B cell (primary cell): ENCODE results near the gene POM121L2. TPM values are rescaled to one million over a fixed set of nuclear protein-coding genes. Genes with fewer than 3 reads are reported as not detected.

Experiments
- ATAC-seq: fragments of 200-7000 bp; cut with Tn5 transposase; one replicate; pipeline ENCODE4 v1.10.0; 2021; ENCODE audit warnings: low read depth, mild to moderate bottlenecking, moderate number of reproducible peaks, moderate library complexity
- CTCF ChIA-PET: fragments of 350-600 bp; sonication (Branson Sonifier 250); formaldehyde crosslinking; loops from one replicate; lab custom pipeline; 2021; ENCODE audit warnings: antibody characterized with exemption, inconsistent platforms; lab: Charles Lee
- POLR2A ChIA-PET: fragments of 350-600 bp; sonication (Branson Sonifier 250); formaldehyde crosslinking; loops from one replicate; lab custom pipeline; 2021; ENCODE audit warnings: antibody characterized with exemption; lab: Charles Lee
- DNase-seq: peaks from one replicate; pipeline ENCODE4 v3.0.0; 2013
- H2AFZ ChIP-seq: 2 replicates; pipeline ENCODE4 v1.6.1; 2012; ENCODE audit warnings: mild to moderate bottlenecking, low read depth, low read length; ENCODE audit not compliant: insufficient read depth, poor library complexity, severe bottlenecking
- H3K27ac ChIP-seq, 2 donors: 1 replicate in 1 of 2; 2 replicates in 1 of 2; pipeline ENCODE4 v1.5.1; 2012 to 2013; ENCODE audit warnings: low read length in 2 of 2, mild to moderate bottlenecking in 2 of 2, moderate library complexity in 1 of 2
- H3K27me3 ChIP-seq, 4 experiments: fragments of 200-600 bp in 1 of 4; sonication (generic) in 1 of 4; replicated peaks in 1 of 4; 1 replicate in 2 of 4; 2 replicates in 2 of 4; pipeline versions ENCODE4 v1.6.1 to v1.7.0; 2013 to 2016; ENCODE audit warnings: low read length in 3 of 4, mild to moderate bottlenecking in 2 of 4, mixed read lengths in 1 of 4, moderate library complexity in 1 of 4; ENCODE audit not compliant: insufficient read depth in 4 of 4, control insufficient read depth in 3 of 4; ENCODE audit errors: control extremely low read depth in 1 of 4
- H3K36me3 ChIP-seq, 2 experiments: replicated peaks in 1 of 2; 1 replicate in 1 of 2; 2 replicates in 1 of 2; pipeline versions ENCODE4 v1.6.1 to v1.7.1; 2013; ENCODE audit warnings: low read length in 1 of 2; ENCODE audit not compliant: insufficient read depth in 2 of 2, control insufficient read depth in 1 of 2; ENCODE audit errors: control extremely low read depth in 1 of 2, extremely low read depth in 1 of 2
- H3K4me1 ChIP-seq, 2 donors: fragments of 200-600 bp in 1 of 2; sonication (generic) in 1 of 2; 1 replicate in 1 of 2; 2 replicates in 1 of 2; pipeline versions ENCODE4 v1.5.1 to v1.6.1; 2013 to 2017; ENCODE audit warnings: low read length in 2 of 2; ENCODE audit not compliant: control insufficient read depth in 2 of 2, insufficient read depth in 2 of 2
- H3K4me2 ChIP-seq: replicated peaks from 2 replicates; pipeline ENCODE3; 2012; ENCODE audit warnings: mild to moderate bottlenecking, low read depth, low read length; ENCODE audit not compliant: poor library complexity, severe bottlenecking
- H3K4me3 ChIP-seq, 5 experiments: fragments of 200-600 bp in 1 of 5; sonication (generic) in 1 of 5; 1 replicate in 3 of 5; 2 replicates in 2 of 5; pipeline versions ENCODE4 v1.5.1 to v1.7.0; 2011 to 2016; ENCODE audit warnings: low read length in 4 of 5, mild to moderate bottlenecking in 4 of 5, low read depth in 2 of 5, control low read depth in 1 of 5, moderate library complexity in 1 of 5; ENCODE audit not compliant: insufficient read depth in 1 of 5; ENCODE audit errors: control extremely low read depth in 1 of 5, extremely low read depth in 1 of 5
- H3K79me2 ChIP-seq: fragments of 200-600 bp; sonication (generic); one replicate; pipeline ENCODE4 v1.6.0; 2016; ENCODE audit warnings: low read length; ENCODE audit not compliant: control insufficient read depth, insufficient read depth
- H3K9ac ChIP-seq: fragments of 200-600 bp; sonication (generic); 2 replicates; pipeline ENCODE4 v1.6.1; 2017; ENCODE audit warnings: mild to moderate bottlenecking, low read length, moderate library complexity
- H3K9me3 ChIP-seq, 3 donors: one replicate each; pipeline versions ENCODE4 v1.6.1 to v1.7.1; 2013; ENCODE audit warnings: low read length in 2 of 3; ENCODE audit not compliant: control insufficient read depth in 2 of 3, insufficient read depth in 1 of 3; ENCODE audit errors: control extremely low read depth in 1 of 3
- H4K20me1 ChIP-seq: 2 replicates; pipeline ENCODE4 v1.6.0; 2012; ENCODE audit warnings: mild to moderate bottlenecking, low read length; ENCODE audit not compliant: insufficient read depth, control insufficient read depth, poor library complexity, severe bottlenecking
- H3K27ac Mint-ChIP-seq: one replicate; pipeline ENCODE4 v1.8.0; 2021; ENCODE audit warnings: mixed read lengths
- H3K27me3 Mint-ChIP-seq: one replicate; pipeline ENCODE4 v1.8.0; 2021; ENCODE audit warnings: mixed read lengths
- H3K4me1 Mint-ChIP-seq: one replicate; pipeline ENCODE4 v1.8.0; 2021; ENCODE audit warnings: mixed read lengths
- H3K4me3 Mint-ChIP-seq: one replicate; pipeline ENCODE4 v1.8.0; 2021; ENCODE audit warnings: mixed read lengths
- H3K9me3 Mint-ChIP-seq: one replicate; pipeline ENCODE4 v1.8.0; 2022; ENCODE audit warnings: mixed read lengths; ENCODE audit not compliant: insufficient read depth
- EZH2 ChIP-seq: IDR thresholded peaks from 2 replicates; pipeline ENCODE4 v1.6.1; 2012; ENCODE audit warnings: borderline replicate concordance, low read depth, mild to moderate bottlenecking, moderate library complexity, low read length; ENCODE audit not compliant: insufficient read depth, poor library complexity, severe bottlenecking
- WGBS: methylation state at CpG from one replicate; pipeline ENCODE4 v1.1.5; 2013; ENCODE audit warnings: missing lambda C conversion rate; ENCODE audit not compliant: insufficient coverage; 5-methylcytosine and 5-hydroxymethylcytosine counted together
- intact Hi-C: fragments of 100-400 bp; cut with micrococcal nuclease; formaldehyde crosslinking; loops from one replicate; pipeline ENCODE4 v1.10.0; 2022
- polyA plus RNA-seq: library from polyadenylated mRNA; depleted of rRNA; stranded (reverse); fragments of >200 nt; gene quantifications from 2 replicates; pipeline ENCODE4 v1.2.3, GENCODE V29; 2012
- total RNA-seq, 2 donors: library from RNA; stranded (reverse); fragments of 120-200 nt in 1 of 2; gene quantifications; 1 replicate in 1 of 2; 2 replicates in 1 of 2; pipeline versions ENCODE4 v1.2.3 to v1.2.4, GENCODE V29; 2013 to 2022
- TF ChIP-seq, protein P1 (sequence below): fragments of 200-600 bp; IDR thresholded peaks from one replicate; pipeline ENCODE4 v1.8.0; 2022; ENCODE audit warnings: antibody characterized with exemption, mild to moderate bottlenecking

The POM121L2 gene
- total and polyA plus RNA-seq, 2 donors (not counting 1 experiment from before 2014, with no cell fraction given): not detected

GRCh38 chr6:27275025-27275956 lies 36.8 kb downstream of the POM121L2 start:
- no peak overlapping the region for H3K4me3 ChIP-seq
- no peak overlapping the region for H3K9ac ChIP-seq
- Mint-ChIP-seq H3K27me3 (peaks cover 65% of the 10 kb centered on the region), H3K9me3 (peaks cover 6% of the 10 kb centered on the region), H3K27ac (no peak overlapping the region), H3K4me1 (no peaks in the 10 kb centered on the region), H3K4me3 (no peak overlapping the region)
- TF ChIP-seq EZH2: no peak
- TF ChIP-seq, protein P1, sequence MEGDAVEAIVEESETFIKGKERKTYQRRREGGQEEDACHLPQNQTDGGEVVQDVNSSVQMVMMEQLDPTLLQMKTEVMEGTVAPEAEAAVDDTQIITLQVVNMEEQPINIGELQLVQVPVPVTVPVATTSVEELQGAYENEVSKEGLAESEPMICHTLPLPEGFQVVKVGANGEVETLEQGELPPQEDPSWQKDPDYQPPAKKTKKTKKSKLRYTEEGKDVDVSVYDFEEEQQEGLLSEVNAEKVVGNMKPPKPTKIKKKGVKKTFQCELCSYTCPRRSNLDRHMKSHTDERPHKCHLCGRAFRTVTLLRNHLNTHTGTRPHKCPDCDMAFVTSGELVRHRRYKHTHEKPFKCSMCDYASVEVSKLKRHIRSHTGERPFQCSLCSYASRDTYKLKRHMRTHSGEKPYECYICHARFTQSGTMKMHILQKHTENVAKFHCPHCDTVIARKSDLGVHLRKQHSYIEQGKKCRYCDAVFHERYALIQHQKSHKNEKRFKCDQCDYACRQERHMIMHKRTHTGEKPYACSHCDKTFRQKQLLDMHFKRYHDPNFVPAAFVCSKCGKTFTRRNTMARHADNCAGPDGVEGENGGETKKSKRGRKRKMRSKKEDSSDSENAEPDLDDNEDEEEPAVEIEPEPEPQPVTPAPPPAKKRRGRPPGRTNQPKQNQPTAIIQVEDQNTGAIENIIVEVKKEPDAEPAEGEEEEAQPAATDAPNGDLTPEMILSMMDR: no peak
- peaks cover 0 to 41% (median 8%) of the 10 kb centered on the region in 3 donors for H3K9me3 ChIP-seq
- no peak overlapping the region for H3K4me2 ChIP-seq
- ATAC-seq (no peak), DNase-seq (no peak)
- peaks cover 0 to 72% (median 54%) of the 10 kb centered on the region in 4 experiments for H3K27me3 ChIP-seq
- no peak overlapping the region for H2AFZ ChIP-seq
- 27% methylated on average over 27 of the region's 36 CpGs for WGBS
- H3K27ac ChIP-seq: no peak overlapping the region
- POLR2A ChIA-PET: no interaction called here
- H3K36me3 ChIP-seq: no peaks in the 10 kb centered on the region
- CTCF ChIA-PET: no interaction called here
- H3K79me2 ChIP-seq: no peaks in the 10 kb centered on the region
- intact Hi-C loops: no loop called here
- no peaks in the 10 kb centered on the region for H4K20me1 ChIP-seq
- peaks cover 7 to 8% of the 10 kb centered on the region in 2 donors for H3K4me1 ChIP-seq

DNA sequence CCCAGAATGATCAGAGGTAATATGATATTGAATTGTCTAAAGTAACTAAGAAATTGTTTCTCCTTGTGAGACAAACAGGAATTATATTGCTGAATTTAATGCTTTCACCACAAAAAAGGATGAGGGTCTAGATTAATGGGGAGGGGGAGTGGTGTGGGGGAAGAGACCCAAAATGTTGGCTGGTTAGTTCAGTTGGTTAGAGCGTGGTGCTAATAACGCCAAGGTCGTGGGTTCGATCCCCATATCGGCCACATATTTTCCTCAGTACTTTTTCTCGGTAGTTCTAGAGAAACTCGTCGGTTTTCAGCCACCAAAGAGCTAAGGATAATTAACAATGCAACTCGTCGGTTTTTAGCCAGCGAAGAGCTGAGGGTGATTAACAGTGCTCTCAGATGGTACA lies 38.3 kb downstream of the POM121L2 start:
- WGBS: 91% methylated on average over 4 of the region's 11 CpGs
- DNase-seq: no peak
- Histone ChIP-seq H3K9me3 (peaks cover 0 to 31% (median 0%) of the 10 kb centered on the region in 3 donors), H3K4me2 (no peak overlapping the region), H3K36me3 (no peaks in the 10 kb centered on the region), H3K4me3 (no peak overlapping the region), H3K4me1 (no peaks in the 10 kb centered on the region), H3K27me3 (peaks cover 0 to 66% (median 44%) of the 10 kb centered on the region in 4 experiments), H3K9ac (no peak overlapping the region), H4K20me1 (no peaks in the 10 kb centered on the region), H3K27ac (no peak overlapping the region), H2AFZ (no peak overlapping the region), H3K79me2 (no peaks in the 10 kb centered on the region)
- no peak for ATAC-seq
- H3K27me3 Mint-ChIP-seq: peaks cover 66% of the 10 kb centered on the region
- peaks cover 6% of the 10 kb centered on the region for H3K9me3 Mint-ChIP-seq
- TF ChIP-seq EZH2: no peak
- TF ChIP-seq, protein P1: no peak
- H3K4me1 Mint-ChIP-seq: no peaks in the 10 kb centered on the region
- ChIA-PET POLR2A (no interaction called here), CTCF (interaction anchor here (1.0 kb wide), 1 partner anchor 492 kb away, joined by 3 read pairs; no protein-coding TSS in a partner anchor)
- intact Hi-C loops: no loop called here
- H3K27ac Mint-ChIP-seq: no peak overlapping the region
- no peak overlapping the region for H3K4me3 Mint-ChIP-seq
